SK-N-SH (cell line): ENCODE measurements around the gene DNAJC9. TPM values are rescaled to one million over a fixed set of nuclear protein-coding genes. Genes with fewer than 3 reads are reported as not detected.

ENCODE experiments used
- CTCF ChIA-PET: fragments of 300-600, 350-600 bp; formaldehyde crosslinking; extraction: SDS; loops from one replicate; lab custom pipeline; 2021; lab: Yijun Ruan, JAX
- POLR2A ChIA-PET: fragments of 350-600 bp; sonication (Branson Sonifier 250); formaldehyde crosslinking; extraction: SDS; loops from one replicate; lab custom pipeline; 2020; ENCODE audit warnings: antibody characterized with exemption, inconsistent platforms; lab: Yijun Ruan, JAX
- DNase-seq: peaks from one replicate; pipeline ENCODE4 v3.0.0; 2012
- H2AFZ ChIP-seq: fragments of 200-600 bp; sonication (generic); 2 replicates; pipeline ENCODE4 v1.8.1; 2016; ENCODE audit warnings: antibody characterized with exemption, mild to moderate bottlenecking, low read depth
- H3F3A ChIP-seq: fragments of 200-600 bp; sonication (generic); replicated peaks from 2 replicates; pipeline ENCODE3; 2016; ENCODE audit warnings: antibody characterized with exemption, mild to moderate bottlenecking; ENCODE audit not compliant: insufficient read depth
- H3K27ac ChIP-seq, 2 experiments: fragments of 200-500 bp in 1 of 2; fragments of 200-600 bp in 1 of 2; sonication (Bioruptor generic) in 1 of 2; sonication (generic), shearing (Covaris generic) in 1 of 2; 2 replicates each; pipeline versions ENCODE4 v1.5.1 to v1.6.1; 2014 to 2016; ENCODE audit warnings: low read depth in 2 of 2, inconsistent platforms in 1 of 2, low read length in 1 of 2, mild to moderate bottlenecking in 1 of 2, mixed read lengths in 1 of 2
- H3K27me3 ChIP-seq: fragments of 200-600 bp; sonication (generic), shearing (Covaris generic); 2 replicates; pipeline ENCODE4 v1.6.1; 2016; ENCODE audit warnings: mixed run types; ENCODE audit not compliant: insufficient read depth
- H3K36me3 ChIP-seq, 2 experiments: fragments of 200-500 bp in 1 of 2; fragments of 200-600 bp in 1 of 2; sonication (Bioruptor generic) in 1 of 2; sonication (generic) in 1 of 2; replicated peaks in 1 of 2; 2 replicates each; pipeline versions ENCODE3 to v1.5.1; 2014 to 2016; ENCODE audit warnings: low read length in 1 of 2, mild to moderate bottlenecking in 1 of 2; ENCODE audit not compliant: insufficient read depth in 2 of 2, control insufficient read depth in 1 of 2
- H3K4me1 ChIP-seq, 2 experiments: fragments of 200-500 bp in 1 of 2; fragments of 200-600 bp in 1 of 2; sonication (Bioruptor generic) in 1 of 2; sonication (generic), shearing (Covaris generic) in 1 of 2; 2 replicates each; pipeline versions ENCODE4 v1.5.1 to v1.6.1; 2014 to 2016; ENCODE audit warnings: low read depth in 1 of 2, low read length in 1 of 2, mixed run types in 1 of 2; ENCODE audit not compliant: insufficient read depth in 2 of 2, control insufficient read depth in 1 of 2
- H3K4me2 ChIP-seq: fragments of 200-600 bp; sonication (generic), shearing (Covaris generic); 2 replicates; pipeline ENCODE4 v1.6.1; 2017; ENCODE audit warnings: mixed run types
- H3K4me3 ChIP-seq, 2 experiments: fragments of 200-500 bp in 1 of 2; fragments of 200-600 bp in 1 of 2; sonication (Bioruptor generic) in 1 of 2; sonication (generic), shearing (Covaris generic) in 1 of 2; 2 replicates each; pipeline versions ENCODE4 v1.5.1 to v1.8.1; 2014 to 2016; ENCODE audit warnings: low read depth in 2 of 2, inconsistent platforms in 1 of 2, low read length in 1 of 2, mild to moderate bottlenecking in 1 of 2, mixed read lengths in 1 of 2, moderate library complexity in 1 of 2
- H3K79me2 ChIP-seq: fragments of 200-600 bp; sonication (generic); 2 replicates; pipeline ENCODE4 v1.8.1; 2017; ENCODE audit warnings: mild to moderate bottlenecking; ENCODE audit not compliant: insufficient read depth
- H3K9ac ChIP-seq: fragments of 200-600 bp; sonication (generic); 2 replicates; pipeline ENCODE4 v1.6.1; 2017; ENCODE audit warnings: mixed run types
- H3K9me2 ChIP-seq: fragments of 200-600 bp; sonication (generic); 2 replicates; pipeline ENCODE4 v1.6.1; 2017; ENCODE audit warnings: mixed run types
- H3K9me3 ChIP-seq: fragments of 200-600 bp; sonication (generic); 2 replicates; pipeline ENCODE4 v1.6.1; 2017; ENCODE audit warnings: mixed run types, mild to moderate bottlenecking, moderate library complexity
- H4K20me1 ChIP-seq: fragments of 200-600 bp; sonication (generic); 2 replicates; pipeline ENCODE4 v1.6.1; 2017; ENCODE audit warnings: mild to moderate bottlenecking, mixed run types; ENCODE audit not compliant: insufficient read depth
- CHD2 ChIP-seq: fragments of 150-350 bp; IDR thresholded peaks from 2 replicates; pipeline ENCODE4 v1.6.1; 2018; ENCODE audit warnings: low read length; ENCODE audit not compliant: partially characterized antibody
- EP300 ChIP-seq, 2 experiments: IDR thresholded peaks; 2 replicates each; pipeline versions ENCODE4 v1.4.0 to v1.6.1; 2012; ENCODE audit warnings: borderline replicate concordance in 1 of 2, low read depth in 1 of 2, low read length in 1 of 2
- FOSL2 ChIP-seq: IDR thresholded peaks from 2 replicates; pipeline ENCODE4 v1.4.0; 2012; ENCODE audit warnings: low read depth, mild to moderate bottlenecking, moderate library complexity, borderline replicate concordance
- FOXM1 ChIP-seq: IDR thresholded peaks from 2 replicates; pipeline ENCODE4 v1.4.0; 2012; ENCODE audit warnings: low read depth, mild to moderate bottlenecking
- JUND ChIP-seq: IDR thresholded peaks from 2 replicates; pipeline ENCODE4 v1.4.0; 2012
- NRF1 ChIP-seq: IDR thresholded peaks from 2 replicates; pipeline ENCODE4 v1.6.1; 2012; ENCODE audit warnings: low read depth, mild to moderate bottlenecking, low read length
- POLR2AphosphoS5 ChIP-seq: IDR thresholded peaks from 2 replicates; pipeline ENCODE4 v1.6.1; 2012; ENCODE audit warnings: low read depth, low read length
- RFX5 ChIP-seq: IDR thresholded peaks from 2 replicates; pipeline ENCODE4 v1.6.1; 2012; ENCODE audit warnings: mild to moderate bottlenecking, improper control_type of control experiment, low read length
- RXRA ChIP-seq: IDR thresholded peaks from 2 replicates; pipeline ENCODE4 v1.4.0; 2012; ENCODE audit warnings: low read depth, mild to moderate bottlenecking, borderline replicate concordance
- TCF12 ChIP-seq: IDR thresholded peaks from 2 replicates; pipeline ENCODE4 v1.4.0; 2012
- TEAD4 ChIP-seq: IDR thresholded peaks from 2 replicates; pipeline ENCODE4 v1.4.0; 2012; ENCODE audit warnings: mild to moderate bottlenecking, borderline replicate concordance; ENCODE audit not compliant: insufficient read depth
- WGBS: methylation state at CpG from one replicate; pipeline ENCODE4 v1.1.6; 2017; ENCODE audit warnings: low lambda C conversion rate; 5-methylcytosine and 5-hydroxymethylcytosine counted together
- polyA plus RNA-seq, 3 experiments: library from polyadenylated mRNA; depleted of rRNA; stranded (reverse); fragments of >200 nt; gene quantifications; 2 replicates each; pipeline ENCODE4 v1.2.3, GENCODE V29; 2012
- TF ChIP-seq, protein P1 (sequence below): IDR thresholded peaks from 2 replicates; pipeline ENCODE4 v1.4.0; 2012; ENCODE audit warnings: low read depth
- TF ChIP-seq, protein P2 (sequence below): fragments of 150-350 bp; IDR thresholded peaks from 2 replicates; pipeline ENCODE4 v1.6.1; 2017; ENCODE audit warnings: antibody characterized with exemption, low read length, low read depth, borderline replicate concordance

The DNAJC9 gene
- polyA plus RNA-seq, 1 of the 3 experiments (the other 2 are of a cell fraction): 23.9 TPM

DNA sequence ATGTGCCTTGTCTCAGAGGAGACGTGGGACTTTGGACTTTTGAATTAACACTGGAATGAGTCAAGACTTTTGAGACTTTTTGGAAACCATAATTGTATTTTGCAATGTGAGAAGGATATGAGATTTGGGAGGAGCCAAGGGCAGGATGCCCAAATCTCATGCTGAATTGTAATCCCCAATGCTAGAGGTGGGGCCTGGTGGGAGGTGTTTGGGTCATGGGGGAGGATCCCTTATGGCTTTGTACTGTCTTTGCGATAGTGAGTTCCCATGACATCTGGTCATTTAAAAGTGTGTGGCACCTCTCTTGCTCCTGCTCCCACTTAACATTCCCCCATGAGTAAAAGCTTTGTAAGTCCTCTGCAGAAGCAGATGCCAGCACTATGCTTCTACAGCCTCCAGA is 39.2 kb downstream of the DNAJC9 start:
- Histone ChIP-seq H3K36me3 (peaks cover 2 to 24% of the 10 kb centered on the region in 2 experiments), H3K79me2 (no peaks in the 10 kb centered on the region), H3F3A (no peaks in the 10 kb centered on the region), H3K9ac (no peak overlapping the region), H3K9me3 (no peaks in the 10 kb centered on the region), H2AFZ (no peak overlapping the region), H3K27ac (no peak overlapping the region), H3K27me3 (no peaks in the 10 kb centered on the region), H3K4me3 (no peak overlapping the region), H3K4me2 (no peak overlapping the region), H3K9me2 (no peaks in the 10 kb centered on the region), H3K4me1 (no peaks in the 10 kb centered on the region), H4K20me1 (no peaks in the 10 kb centered on the region)
- ChIA-PET CTCF (interaction anchor here (1.0 kb wide), 1 partner anchor 11 kb away, joined by 3 read pairs; no protein-coding TSS in a partner anchor), POLR2A (no interaction called here)
- no peak for DNase-seq
- 100% methylated on average over 2 of the region's 2 CpGs for WGBS
- TF ChIP-seq TCF12 (no peak), FOXM1 (no peak), CHD2 (no peak), TEAD4 (no peak), EP300 (IDR thresholded peaks at IDR 0.05; ENCODE audit: borderline replicate concordance in 1 of 2, low read depth in 1 of 2, low read length in 1 of 2) (no peak)
- TF ChIP-seq, protein P1, sequence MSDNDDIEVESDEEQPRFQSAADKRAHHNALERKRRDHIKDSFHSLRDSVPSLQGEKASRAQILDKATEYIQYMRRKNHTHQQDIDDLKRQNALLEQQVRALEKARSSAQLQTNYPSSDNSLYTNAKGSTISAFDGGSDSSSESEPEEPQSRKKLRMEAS: no peak

DNA sequence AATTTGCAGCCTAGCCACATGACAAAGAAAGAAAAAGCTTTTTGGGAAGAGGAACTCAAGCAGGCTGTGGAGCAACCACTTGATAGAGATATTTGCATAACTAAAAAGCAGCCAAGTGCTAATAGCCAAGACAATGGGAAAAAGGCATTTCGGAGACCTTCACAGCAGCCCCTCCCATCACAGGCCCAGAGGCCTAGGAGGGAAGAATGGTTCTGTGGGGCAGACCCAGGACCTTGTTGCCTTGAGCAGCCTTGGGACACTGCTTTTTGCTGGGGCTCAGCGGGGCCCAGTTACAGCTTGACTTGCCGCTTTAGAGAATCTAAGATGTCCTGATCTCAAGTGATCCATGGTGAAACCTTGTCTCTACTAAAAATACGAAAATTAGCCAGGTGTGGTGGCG is 40.7 kb downstream of the DNAJC9 start:
- Histone ChIP-seq H3K36me3 (peaks cover 2 to 24% of the 10 kb centered on the region in 2 experiments), H3K79me2 (no peaks in the 10 kb centered on the region), H3K9me2 (no peaks in the 10 kb centered on the region), H2AFZ (no peak overlapping the region), H3K9ac (no peak overlapping the region), H3F3A (no peaks in the 10 kb centered on the region), H3K27ac (no peak overlapping the region), H4K20me1 (no peaks in the 10 kb centered on the region), H3K4me1 (no peaks in the 10 kb centered on the region), H3K9me3 (no peaks in the 10 kb centered on the region), H3K27me3 (no peaks in the 10 kb centered on the region), H3K4me3 (no peak overlapping the region), H3K4me2 (no peak overlapping the region)
- ChIA-PET CTCF (interaction anchor here (0.8 kb wide), 1 partner anchor 10 kb away, joined by 3 read pairs; no protein-coding TSS in a partner anchor), POLR2A (no interaction called here)
- WGBS: 87% methylated on average over 5 of the region's 5 CpGs
- no peak for DNase-seq
- TF ChIP-seq RXRA (no peak), NRF1 (no peak), JUND (no peak), FOSL2 (no peak), POLR2AphosphoS5 (no peak), RFX5 (no peak)
- TF ChIP-seq, protein P2, sequence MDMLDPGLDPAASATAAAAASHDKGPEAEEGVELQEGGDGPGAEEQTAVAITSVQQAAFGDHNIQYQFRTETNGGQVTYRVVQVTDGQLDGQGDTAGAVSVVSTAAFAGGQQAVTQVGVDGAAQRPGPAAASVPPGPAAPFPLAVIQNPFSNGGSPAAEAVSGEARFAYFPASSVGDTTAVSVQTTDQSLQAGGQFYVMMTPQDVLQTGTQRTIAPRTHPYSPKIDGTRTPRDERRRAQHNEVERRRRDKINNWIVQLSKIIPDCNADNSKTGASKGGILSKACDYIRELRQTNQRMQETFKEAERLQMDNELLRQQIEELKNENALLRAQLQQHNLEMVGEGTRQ: no peak
- TF ChIP-seq, protein P1: no peak
